Heart left ventricle (tissue), 16 donors: Measurements from ENCODE around the gene SH3TC2. TPM values are rescaled to one million over a fixed set of nuclear protein-coding genes. Genes with fewer than 3 reads are reported as not detected.

Experiments used
- ATAC-seq, 4 donors: fragments of 200-7000 bp; cut with Tn5 transposase; one replicate each; pipeline ENCODE4 v1.9.1; 2020 to 2022; ENCODE audit warnings: moderate library complexity in 4 of 4, mild to moderate bottlenecking in 3 of 4, moderate number of reproducible peaks in 1 of 4
- DNase-seq, 5 donors: peaks; one replicate each; pipeline ENCODE4 v3.0.0-alpha.2; 2020
- H3K27ac ChIP-seq, 12 donors: fragments of 200-600 bp; sonication (generic) in 4 of 12; one replicate each; pipeline versions ENCODE4 v1.5.0 to v1.8.0; 2016 to 2022; ENCODE audit warnings: mild to moderate bottlenecking in 2 of 12
- H3K27me3 ChIP-seq, 9 donors: fragments of 200-600 bp; sonication (generic) in 2 of 9; one replicate each; pipeline versions ENCODE4 v1.5.1 to v1.8.0; 2016 to 2022; ENCODE audit warnings: mild to moderate bottlenecking in 3 of 9
- H3K36me3 ChIP-seq, 9 donors: fragments of 200-600 bp; sonication (generic) in 2 of 9; one replicate each; pipeline versions ENCODE4 v1.5.0 to v1.8.0; 2018 to 2022; ENCODE audit warnings: mild to moderate bottlenecking in 2 of 9
- H3K4me1 ChIP-seq, 12 donors: fragments of 200-600 bp; sonication (generic) in 4 of 12; one replicate each; pipeline versions ENCODE4 v1.5.0 to v1.8.0; 2016 to 2022; ENCODE audit warnings: mild to moderate bottlenecking in 3 of 12
- H3K4me3 ChIP-seq, 12 donors: fragments of 200-600 bp; sonication (generic) in 4 of 12; one replicate each; pipeline versions ENCODE4 v1.5.0 to v1.8.0; 2017 to 2022; ENCODE audit warnings: mild to moderate bottlenecking in 9 of 12, moderate library complexity in 4 of 12
- H3K9me3 ChIP-seq, 12 donors: fragments of 200-600 bp; sonication (generic) in 4 of 12; one replicate each; pipeline versions ENCODE4 v1.5.0 to v1.8.0; 2016 to 2022; ENCODE audit warnings: mild to moderate bottlenecking in 1 of 12
- CTCF ChIP-seq, 12 donors: fragments of 200-600 bp; sonication (generic) in 4 of 12; IDR thresholded peaks; one replicate each; pipeline versions ENCODE4 v1.5.0 to v1.8.0; 2018 to 2022; ENCODE audit warnings: antibody characterized with exemption in 12 of 12, mild to moderate bottlenecking in 5 of 12
- POLR2A ChIP-seq, 2 donors: fragments of 450-650 bp; IDR thresholded peaks; one replicate each; pipeline ENCODE4 v1.6.1; 2017; ENCODE audit warnings: antibody characterized with exemption in 2 of 2, mild to moderate bottlenecking in 2 of 2, moderate library complexity in 2 of 2
- WGBS, 4 donors: extraction: QIAGEN DNeasy Blood & Tissue Kit in 2 of 4; methylation state at CpG; one replicate each; pipeline versions ENCODE4 v1.1.5 to v1.1.7; 2013 to 2018; 5-methylcytosine and 5-hydroxymethylcytosine counted together
- intact Hi-C, 10 donors: fragments of 100-400 bp; cut with DNase I; formaldehyde crosslinking; loops; one replicate each; pipeline versions ENCODE4 v1.11.1 to v1.14.2; 2022
- polyA plus RNA-seq, 2 donors: library from polyadenylated mRNA; stranded (reverse); fragments of 200-250 nt; gene quantifications; one replicate each; pipeline ENCODE4 v1.2.3, GENCODE V29; 2013
- total RNA-seq, 9 donors: library from RNA; depleted of rRNA in 2 of 9; stranded (reverse); fragments of >200 nt in 2 of 9; fragmentation: NEBNext Ultra II Directional in 3 of 9; extraction: Animal tissue kit (Norgen Biotek cat#: 25700) in 3 of 9; gene quantifications; one replicate each; pipeline versions ENCODE4 v1.1.0 to v1.2.4, GENCODE V29; 2016 to 2023
- donor health status: ischemic (EF 13 %, LVEDD 7.1; RV severe dilation, severe dysfunction).
- donor health status: healthy with polysubstance abuse.
- donor health status: DM: no; HTN: yes; CAD: no.
- donor health status: DM: no; HTN: no; CAD: no.
- donor health status: ischemic (EF 25% LVEDD 6.9; RV normal size, moderate dysfunction).
- donor health status: ischemic (EF 25% LVEDD 5.7; RV mildly dilated, moderate dysfunction).
- donor health status: healthy.
- donor health status: DM: yes; HTN: yes; CAD: no.
- donor health status: ischemic (EF 35%, LVEDD 5.7; RV mildly dilated, moderate dysfunction).
- donor health status: nonischemic (EF 11% LVEDD 7.7; RV severe dilation, severe dysfunction).
- donor health status: DM: yes; HTN: yes; CAD: no.
- donor health status: PGD.
- donor health status: ischemic (EF 29% LVEDD 5.4; RV normal size, mild dysfunction).
- donor health status: nonischemic (EF 23%, LVEDD 6.1; RV moderate dilation, normal function).

Gene SH3TC2
- total and polyA plus RNA-seq, 11 donors: 1.6 to 12.7 (median 4.0) TPM

GRCh38 chr5:149099920-149100319, 37.1 kb upstream of the SH3TC2 start:
- peaks cover 0 to 62% (median 27%) of the 10 kb centered on the region in 12 donors for H3K9me3 ChIP-seq
- ATAC-seq (no peak), DNase-seq (no peak)
- H3K4me1 ChIP-seq: no peaks in the 10 kb centered on the region
- H3K4me3 ChIP-seq: no peak overlapping the region
- TF ChIP-seq POLR2A (IDR thresholded peaks at IDR 0.05): no peak
- TF ChIP-seq CTCF (IDR thresholded peaks at IDR 0.05): no peak
- H3K27me3 ChIP-seq: no peaks in the 10 kb centered on the region
- no peaks in the 10 kb centered on the region for H3K36me3 ChIP-seq
- no peak overlapping the region for H3K27ac ChIP-seq
- intact Hi-C loops: no loop called here

- intact Hi-C loops: no loop called here
Observed at GRCh38 chr5:149094996-149095395, 32.1 kb upstream of the SH3TC2 start.

GRCh38 chr5:149093625-149094024, 30.8 kb upstream of the SH3TC2 start:
- Histone ChIP-seq H3K4me3 (no peak overlapping the region), H3K36me3 (no peaks in the 10 kb centered on the region), H3K9me3 (peaks cover 0 to 32% (median 12%) of the 10 kb centered on the region in 12 donors), H3K27ac (no peak overlapping the region), H3K27me3 (no peaks in the 10 kb centered on the region), H3K4me1 (peaks cover 0 to 3% (median 0%) of the 10 kb centered on the region in 12 donors)
- intact Hi-C loops: no loop called here
- DNase-seq (no peak), ATAC-seq (no peak)
- no peak for TF ChIP-seq CTCF (IDR thresholded peaks at IDR 0.05)
- TF ChIP-seq POLR2A (IDR thresholded peaks at IDR 0.05): no peak
- 17 to 47% (median 45%) methylated on average over 1 to 2 of the region's 2 CpGs for WGBS, 4 donors

More at GRCh38 chr5:149094996-149095395, 32.1 kb upstream of the SH3TC2 start:
- peaks cover 0 to 46% (median 20%) of the 10 kb centered on the region in 12 donors for H3K9me3 ChIP-seq
- DNase-seq: no peak
- H3K27ac ChIP-seq: no peak overlapping the region
- 79 to 87% (median 86%) methylated on average over 2 of the region's 2 CpGs for WGBS, 4 donors
- H3K36me3 ChIP-seq: no peaks in the 10 kb centered on the region
- ATAC-seq: no peak
- TF ChIP-seq CTCF (IDR thresholded peaks at IDR 0.05): no peak
- TF ChIP-seq POLR2A (IDR thresholded peaks at IDR 0.05): no peak
- H3K4me1 ChIP-seq: no peaks in the 10 kb centered on the region
- no peaks in the 10 kb centered on the region for H3K27me3 ChIP-seq
- no peak overlapping the region for H3K4me3 ChIP-seq

GRCh38 chr5:149089796-149090195, 26.9 kb upstream of the SH3TC2 start:
- H3K9me3 ChIP-seq: no peaks in the 10 kb centered on the region

More at GRCh38 chr5:149089796-149090195, 26.9 kb upstream of the SH3TC2 start:
- DNase-seq: no peak
- TF ChIP-seq POLR2A (IDR thresholded peaks at IDR 0.05) (no peak), CTCF (IDR thresholded peaks at IDR 0.05) (no peak)
- no peak overlapping the region for H3K27ac ChIP-seq
- WGBS, 4 donors: 65 to 84% (median 72%) methylated on average over 2 of the region's 2 CpGs
- peaks cover 0 to 7% (median 0%) of the 10 kb centered on the region in 12 donors for H3K4me1 ChIP-seq
- ATAC-seq: no peak
- intact Hi-C loops: loop anchor here in 1 of 10 donors (2.0 to 5.0 kb wide), 2 partner anchors 27 to 47 kb away; partner anchors contain the start of gene SH3TC2
- H3K4me3 ChIP-seq: no peak overlapping the region
- H3K36me3 ChIP-seq: no peaks in the 10 kb centered on the region
- no peaks in the 10 kb centered on the region for H3K27me3 ChIP-seq
